Measurements from ENCODE around the gene TNFRSF21. TPM values are rescaled to one million over a fixed set of nuclear protein-coding genes. Genes with fewer than 3 reads are reported as not detected.

TNFRSF21 gene
- total and polyA plus RNA-seq, 2 donors: 10.7 to 30.2 TPM

GRCh38 chr6:47301441-47301840, 8.3 kb downstream of the TNFRSF21 start:
- no peak overlapping the region for H3K4me3 ChIP-seq (ENCODE audit: low read length in 2 of 2)
- H3K9me3 ChIP-seq (ENCODE audit: control insufficient read depth in 2 of 2, insufficient read depth in 1 of 2, low read length in 1 of 2): no peaks in the 10 kb centered on the region
- 97% methylated on average over 4 of the region's 4 CpGs for WGBS
- peaks cover 25 to 28% of the 10 kb centered on the region in 2 donors for H3K4me1 ChIP-seq (ENCODE audit: control insufficient read depth in 2 of 2, insufficient read depth in 2 of 2, low read length in 2 of 2)
- H3K27ac ChIP-seq (ENCODE audit: low read depth in 1 of 2, low read length in 1 of 2): no peak overlapping the region
- no peaks in the 10 kb centered on the region for H3K27me3 ChIP-seq (ENCODE audit: control insufficient read depth in 2 of 2, insufficient read depth in 1 of 2, low read length in 1 of 2)
- DNase-seq (ENCODE audit: low read depth in 6 of 9, low spot score in 9 of 9): no peak
- H3K36me3 ChIP-seq (ENCODE audit: control insufficient read depth in 2 of 2, insufficient read depth in 2 of 2, low read length in 1 of 2): peaks cover 0 to 4% of the 10 kb centered on the region in 2 donors

- no peak overlapping the region for H3K27ac ChIP-seq (ENCODE audit: low read depth in 1 of 2, low read length in 1 of 2)
- peaks cover 0 to 5% of the 10 kb centered on the region in 2 donors for H3K36me3 ChIP-seq (ENCODE audit: control insufficient read depth in 2 of 2, insufficient read depth in 2 of 2, low read length in 1 of 2)
- H3K27me3 ChIP-seq (ENCODE audit: control insufficient read depth in 2 of 2, insufficient read depth in 1 of 2, low read length in 1 of 2): no peaks in the 10 kb centered on the region
- 98% methylated on average over 5 of the region's 5 CpGs for WGBS
- H3K9me3 ChIP-seq (ENCODE audit: control insufficient read depth in 2 of 2, insufficient read depth in 1 of 2, low read length in 1 of 2): no peaks in the 10 kb centered on the region
- no peak for DNase-seq (ENCODE audit: low read depth in 6 of 9, low spot score in 9 of 9)
- H3K4me1 ChIP-seq (ENCODE audit: control insufficient read depth in 2 of 2, insufficient read depth in 2 of 2, low read length in 2 of 2): peaks cover 22% of the 10 kb centered on the region in 2 donors
- H3K4me3 ChIP-seq (ENCODE audit: low read length in 2 of 2): no peak overlapping the region
These were observed 9.3 kb downstream of the TNFRSF21 start for GRCh38 chr6:47300417-47300816.

GRCh38 chr6:47299965-47300364, 9.7 kb downstream of the TNFRSF21 start:
- WGBS: 98% methylated on average over 4 of the region's 4 CpGs
- Histone ChIP-seq H3K27ac (ENCODE audit: low read depth in 1 of 2, low read length in 1 of 2) (no peak overlapping the region), H3K27me3 (ENCODE audit: control insufficient read depth in 2 of 2, insufficient read depth in 1 of 2, low read length in 1 of 2) (no peaks in the 10 kb centered on the region), H3K9me3 (ENCODE audit: control insufficient read depth in 2 of 2, insufficient read depth in 1 of 2, low read length in 1 of 2) (no peaks in the 10 kb centered on the region), H3K4me3 (ENCODE audit: low read length in 2 of 2) (no peak overlapping the region), H3K4me1 (ENCODE audit: control insufficient read depth in 2 of 2, insufficient read depth in 2 of 2, low read length in 2 of 2) (peaks cover 22% of the 10 kb centered on the region in 2 donors), H3K36me3 (ENCODE audit: control insufficient read depth in 2 of 2, insufficient read depth in 2 of 2, low read length in 1 of 2) (peaks cover 0 to 5% of the 10 kb centered on the region in 2 donors)
- no peak for DNase-seq (ENCODE audit: low read depth in 6 of 9, low spot score in 9 of 9)

GRCh38 chr6:47298475-47298874, 11.2 kb downstream of the TNFRSF21 start:
- Histone ChIP-seq H3K27me3 (ENCODE audit: control insufficient read depth in 2 of 2, insufficient read depth in 1 of 2, low read length in 1 of 2) (no peaks in the 10 kb centered on the region), H3K4me1 (ENCODE audit: control insufficient read depth in 2 of 2, insufficient read depth in 2 of 2, low read length in 2 of 2) (peaks cover 13 to 17% of the 10 kb centered on the region in 2 donors), H3K27ac (ENCODE audit: low read depth in 1 of 2, low read length in 1 of 2) (no peak overlapping the region), H3K4me3 (ENCODE audit: low read length in 2 of 2) (no peak overlapping the region), H3K9me3 (ENCODE audit: control insufficient read depth in 2 of 2, insufficient read depth in 1 of 2, low read length in 1 of 2) (no peaks in the 10 kb centered on the region), H3K36me3 (ENCODE audit: control insufficient read depth in 2 of 2, insufficient read depth in 2 of 2, low read length in 1 of 2) (peaks cover 0 to 5% of the 10 kb centered on the region in 2 donors)
- no peak for DNase-seq (ENCODE audit: low read depth in 6 of 9, low spot score in 9 of 9)

- Histone ChIP-seq H3K9me3 (ENCODE audit: control insufficient read depth in 2 of 2, insufficient read depth in 1 of 2, low read length in 1 of 2) (peaks cover 0 to 2% of the 10 kb centered on the region in 2 donors), H3K27me3 (ENCODE audit: control insufficient read depth in 2 of 2, insufficient read depth in 1 of 2, low read length in 1 of 2) (no peaks in the 10 kb centered on the region), H3K36me3 (ENCODE audit: control insufficient read depth in 2 of 2, insufficient read depth in 2 of 2, low read length in 1 of 2) (peaks cover 0 to 8% of the 10 kb centered on the region in 2 donors), H3K4me1 (ENCODE audit: control insufficient read depth in 2 of 2, insufficient read depth in 2 of 2, low read length in 2 of 2) (no peaks in the 10 kb centered on the region), H3K27ac (ENCODE audit: low read depth in 1 of 2, low read length in 1 of 2) (no peak overlapping the region), H3K4me3 (ENCODE audit: low read length in 2 of 2) (no peak overlapping the region)
- no peak for DNase-seq (ENCODE audit: low read depth in 6 of 9, low spot score in 9 of 9)
- WGBS: 97% methylated on average over 4 of the region's 4 CpGs
These were observed 14.7 kb downstream of the TNFRSF21 start for GRCh38 chr6:47294990-47295389.

GRCh38 chr6:47292944-47293343, 16.8 kb downstream of the TNFRSF21 start:
- peaks cover 0 to 2% of the 10 kb centered on the region in 2 donors for H3K9me3 ChIP-seq (ENCODE audit: control insufficient read depth in 2 of 2, insufficient read depth in 1 of 2, low read length in 1 of 2)
- 99% methylated on average over 2 of the region's 2 CpGs for WGBS
- peaks cover 0 to 8% of the 10 kb centered on the region in 2 donors for H3K36me3 ChIP-seq (ENCODE audit: control insufficient read depth in 2 of 2, insufficient read depth in 2 of 2, low read length in 1 of 2)
- H3K27ac ChIP-seq (ENCODE audit: low read depth in 1 of 2, low read length in 1 of 2): no peak overlapping the region
- H3K4me3 ChIP-seq (ENCODE audit: low read length in 2 of 2): no peak overlapping the region
- no peaks in the 10 kb centered on the region for H3K27me3 ChIP-seq (ENCODE audit: control insufficient read depth in 2 of 2, insufficient read depth in 1 of 2, low read length in 1 of 2)
- no peaks in the 10 kb centered on the region for H3K4me1 ChIP-seq (ENCODE audit: control insufficient read depth in 2 of 2, insufficient read depth in 2 of 2, low read length in 2 of 2)
- no peak for DNase-seq (ENCODE audit: low read depth in 6 of 9, low spot score in 9 of 9)

GRCh38 chr6:47292027-47292426, 17.7 kb downstream of the TNFRSF21 start:
- Histone ChIP-seq H3K4me1 (ENCODE audit: control insufficient read depth in 2 of 2, insufficient read depth in 2 of 2, low read length in 2 of 2) (no peaks in the 10 kb centered on the region), H3K36me3 (ENCODE audit: control insufficient read depth in 2 of 2, insufficient read depth in 2 of 2, low read length in 1 of 2) (peaks cover 0 to 8% of the 10 kb centered on the region in 2 donors)
- WGBS: 98% methylated on average over 4 of the region's 4 CpGs

GRCh38 chr6:47290124-47290834, 19.4 kb downstream of the TNFRSF21 start:
- 96% methylated on average over 7 of the region's 7 CpGs for WGBS

More at GRCh38 chr6:47292027-47292426, 17.7 kb downstream of the TNFRSF21 start:
- Histone ChIP-seq H3K9me3 (ENCODE audit: control insufficient read depth in 2 of 2, insufficient read depth in 1 of 2, low read length in 1 of 2) (peaks cover 0 to 2% of the 10 kb centered on the region in 2 donors), H3K27ac (ENCODE audit: low read depth in 1 of 2, low read length in 1 of 2) (no peak overlapping the region), H3K4me3 (ENCODE audit: low read length in 2 of 2) (no peak overlapping the region), H3K27me3 (ENCODE audit: control insufficient read depth in 2 of 2, insufficient read depth in 1 of 2, low read length in 1 of 2) (no peaks in the 10 kb centered on the region)
- no peak for DNase-seq (ENCODE audit: low read depth in 6 of 9, low spot score in 9 of 9)

GRCh38 chr6:47288267-47289090, 21.2 kb downstream of the TNFRSF21 start:
- peaks cover 0 to 2% of the 10 kb centered on the region in 2 donors for H3K9me3 ChIP-seq (ENCODE audit: control insufficient read depth in 2 of 2, insufficient read depth in 1 of 2, low read length in 1 of 2)
- H3K27ac ChIP-seq (ENCODE audit: low read depth in 1 of 2, low read length in 1 of 2): no peak overlapping the region
- H3K4me1 ChIP-seq (ENCODE audit: control insufficient read depth in 2 of 2, insufficient read depth in 2 of 2, low read length in 2 of 2): no peaks in the 10 kb centered on the region
- H3K36me3 ChIP-seq (ENCODE audit: control insufficient read depth in 2 of 2, insufficient read depth in 2 of 2, low read length in 1 of 2): peaks cover 20 to 24% of the 10 kb centered on the region in 2 donors
- no peak for DNase-seq (ENCODE audit: low read depth in 6 of 9, low spot score in 9 of 9)
- WGBS: 95% methylated on average over 7 of the region's 7 CpGs
- H3K4me3 ChIP-seq (ENCODE audit: low read length in 2 of 2): no peak overlapping the region
- no peaks in the 10 kb centered on the region for H3K27me3 ChIP-seq (ENCODE audit: control insufficient read depth in 2 of 2, insufficient read depth in 1 of 2, low read length in 1 of 2)

More at GRCh38 chr6:47290124-47290834, 19.4 kb downstream of the TNFRSF21 start:
- H3K27ac ChIP-seq (ENCODE audit: low read depth in 1 of 2, low read length in 1 of 2): no peak overlapping the region
- peaks cover 10 to 12% of the 10 kb centered on the region in 2 donors for H3K36me3 ChIP-seq (ENCODE audit: control insufficient read depth in 2 of 2, insufficient read depth in 2 of 2, low read length in 1 of 2)
- H3K27me3 ChIP-seq (ENCODE audit: control insufficient read depth in 2 of 2, insufficient read depth in 1 of 2, low read length in 1 of 2): no peaks in the 10 kb centered on the region
- no peaks in the 10 kb centered on the region for H3K4me1 ChIP-seq (ENCODE audit: control insufficient read depth in 2 of 2, insufficient read depth in 2 of 2, low read length in 2 of 2)
- peaks cover 0 to 2% of the 10 kb centered on the region in 2 donors for H3K9me3 ChIP-seq (ENCODE audit: control insufficient read depth in 2 of 2, insufficient read depth in 1 of 2, low read length in 1 of 2)
- DNase-seq (ENCODE audit: low read depth in 6 of 9, low spot score in 9 of 9): no peak
- no peak overlapping the region for H3K4me3 ChIP-seq (ENCODE audit: low read length in 2 of 2)
